GM19023 (cell line): ENCODE results near the gene PKD1.

Experiments
- ATAC-seq: cut with Tn5 transposase; IDR thresholded peaks from one replicate; pipeline ENCODE4 v1.9.1; 2021; ENCODE audit warnings: mild to moderate bottlenecking, moderate library complexity; ENCODE audit not compliant: unreplicated experiment

Gene PKD1

GRCh38 chr16:2170587-2171435 lies 35.1 kb upstream of the PKD1 start:
- no peak for ATAC-seq

- no peak for ATAC-seq
Measured at GRCh38 chr16:2170080-2170479, 34.4 kb upstream of the PKD1 start.

GRCh38 chr16:2167068-2167638 lies 31.5 kb upstream of the PKD1 start:
- ATAC-seq, result no peak

- no peak for ATAC-seq
Measured at GRCh38 chr16:2166263-2167067, 30.8 kb upstream of the PKD1 start.

- ATAC-seq, result no peak
Measured at GRCh38 chr16:2165861-2166260, 30.2 kb upstream of the PKD1 start.

- no peak for ATAC-seq
Measured at GRCh38 chr16:2163211-2163881, 27.6 kb upstream of the PKD1 start.

GRCh38 chr16:2162676-2163118 lies 27.0 kb upstream of the PKD1 start:
- no peak for ATAC-seq

GRCh38 chr16:2161911-2162310 lies 26.2 kb upstream of the PKD1 start:
- no peak for ATAC-seq

- no peak for ATAC-seq
Measured at GRCh38 chr16:2160915-2161551, 25.3 kb upstream of the PKD1 start.

GRCh38 chr16:2159175-2159838 lies 23.6 kb upstream of the PKD1 start:
- no peak for ATAC-seq

- no peak for ATAC-seq
Measured at GRCh38 chr16:2158262-2158638, 22.6 kb upstream of the PKD1 start.

- ATAC-seq, result no peak
Measured at GRCh38 chr16:2157480-2158261, 22.0 kb upstream of the PKD1 start.

GRCh38 chr16:2156849-2157224 lies 21.1 kb upstream of the PKD1 start:
- no peak for ATAC-seq

GRCh38 chr16:2155977-2156848 lies 20.5 kb upstream of the PKD1 start:
- ATAC-seq, result no peak

GRCh38 chr16:2155091-2155950 lies 19.6 kb upstream of the PKD1 start, which contains the start of gene TRAF7:
TSS of gene TRAF7 (plus strand) at chr16:2155782. CDS start at chr16:2163921, 8,139 bp downstream.
- peak; percentile 87 for ATAC-seq

GRCh38 chr16:2154533-2155090 lies 18.9 kb upstream of the PKD1 start:
- ATAC-seq, result no peak
